Measurements from ENCODE around the gene DAAM2.

DAAM2 gene

GRCh38 chr6:39913391-39913916, 121.3 kb downstream of the DAAM2 start:
- Mint-ChIP-seq H3K9me3 (no peaks in the 10 kb centered on the region), H3K4me3 (no peak overlapping the region), H3K27ac (no peak overlapping the region), H3K36me3 (ENCODE audit: low read depth) (no peaks in the 10 kb centered on the region), H3K27me3 (ENCODE audit: low read depth) (no peaks in the 10 kb centered on the region), H3K4me1 (ENCODE audit: low read depth) (no peaks in the 10 kb centered on the region)
- DNase-seq (ENCODE audit: low spot score), result no peak

GRCh38 chr6:39914239-39914638, 122.1 kb downstream of the DAAM2 start:
- Mint-ChIP-seq H3K4me3 (no peak overlapping the region), H3K36me3 (ENCODE audit: low read depth) (no peaks in the 10 kb centered on the region), H3K27me3 (ENCODE audit: low read depth) (no peaks in the 10 kb centered on the region), H3K9me3 (no peaks in the 10 kb centered on the region), H3K27ac (no peak overlapping the region), H3K4me1 (ENCODE audit: low read depth) (no peaks in the 10 kb centered on the region)
- DNase-seq (ENCODE audit: low spot score), result no peak

- Mint-ChIP-seq H3K9me3 (no peaks in the 10 kb centered on the region), H3K4me1 (ENCODE audit: low read depth) (no peaks in the 10 kb centered on the region), H3K27ac (no peak overlapping the region), H3K27me3 (ENCODE audit: low read depth) (no peaks in the 10 kb centered on the region), H3K4me3 (no peak overlapping the region), H3K36me3 (ENCODE audit: low read depth) (no peaks in the 10 kb centered on the region)
- no peak for DNase-seq (ENCODE audit: low spot score)
Observed at GRCh38 chr6:39915866-39916265, 123.7 kb downstream of the DAAM2 start.

GRCh38 chr6:39917329-39917728, 125.2 kb downstream of the DAAM2 start:
- H3K36me3 Mint-ChIP-seq (ENCODE audit: low read depth), result no peaks in the 10 kb centered on the region
- H3K9me3 Mint-ChIP-seq, result no peaks in the 10 kb centered on the region

GRCh38 chr6:39917981-39918380, 125.8 kb downstream of the DAAM2 start:
- H3K9me3 Mint-ChIP-seq, result no peaks in the 10 kb centered on the region
- H3K27ac Mint-ChIP-seq, result no peak overlapping the region
- H3K4me3 Mint-ChIP-seq, result no peak overlapping the region
- H3K36me3 Mint-ChIP-seq (ENCODE audit: low read depth), result no peaks in the 10 kb centered on the region
- no peaks in the 10 kb centered on the region for H3K4me1 Mint-ChIP-seq (ENCODE audit: low read depth)
- no peak for DNase-seq (ENCODE audit: low spot score)
- no peaks in the 10 kb centered on the region for H3K27me3 Mint-ChIP-seq (ENCODE audit: low read depth)

More at GRCh38 chr6:39917329-39917728, 125.2 kb downstream of the DAAM2 start:
- Mint-ChIP-seq H3K4me3 (no peak overlapping the region), H3K27ac (no peak overlapping the region), H3K4me1 (ENCODE audit: low read depth) (no peaks in the 10 kb centered on the region), H3K27me3 (ENCODE audit: low read depth) (no peaks in the 10 kb centered on the region)
- DNase-seq (ENCODE audit: low spot score), result no peak

- DNase-seq (ENCODE audit: low spot score), result no peak
- H3K27ac Mint-ChIP-seq, result no peak overlapping the region
- no peaks in the 10 kb centered on the region for H3K27me3 Mint-ChIP-seq (ENCODE audit: low read depth)
- H3K9me3 Mint-ChIP-seq, result no peaks in the 10 kb centered on the region
- no peak overlapping the region for H3K4me3 Mint-ChIP-seq
- H3K36me3 Mint-ChIP-seq (ENCODE audit: low read depth), result no peaks in the 10 kb centered on the region
- no peaks in the 10 kb centered on the region for H3K4me1 Mint-ChIP-seq (ENCODE audit: low read depth)
Observed at GRCh38 chr6:39918831-39919230, 126.7 kb downstream of the DAAM2 start.

- Mint-ChIP-seq H3K36me3 (ENCODE audit: low read depth) (no peaks in the 10 kb centered on the region), H3K9me3 (no peaks in the 10 kb centered on the region), H3K27me3 (ENCODE audit: low read depth) (no peaks in the 10 kb centered on the region), H3K4me1 (ENCODE audit: low read depth) (no peaks in the 10 kb centered on the region), H3K4me3 (no peak overlapping the region), H3K27ac (no peak overlapping the region)
- DNase-seq (ENCODE audit: low spot score), result no peak
Observed at GRCh38 chr6:39920157-39920556, 128.0 kb downstream of the DAAM2 start.

- H3K36me3 Mint-ChIP-seq (ENCODE audit: low read depth), result no peaks in the 10 kb centered on the region
- DNase-seq (ENCODE audit: low spot score), result no peak
- peaks cover 4% of the 10 kb centered on the region for H3K9me3 Mint-ChIP-seq
- no peaks in the 10 kb centered on the region for H3K27me3 Mint-ChIP-seq (ENCODE audit: low read depth)
- H3K4me1 Mint-ChIP-seq (ENCODE audit: low read depth), result no peaks in the 10 kb centered on the region
- H3K27ac Mint-ChIP-seq, result no peak overlapping the region
- H3K4me3 Mint-ChIP-seq, result no peak overlapping the region
Observed at GRCh38 chr6:39922821-39923220, 130.6 kb downstream of the DAAM2 start.

GRCh38 chr6:39923394-39923793, 131.2 kb downstream of the DAAM2 start:
- H3K27me3 Mint-ChIP-seq (ENCODE audit: low read depth), result no peaks in the 10 kb centered on the region
- no peaks in the 10 kb centered on the region for H3K36me3 Mint-ChIP-seq (ENCODE audit: low read depth)
- H3K9me3 Mint-ChIP-seq, result peaks cover 4% of the 10 kb centered on the region
- DNase-seq (ENCODE audit: low spot score), result no peak
- no peaks in the 10 kb centered on the region for H3K4me1 Mint-ChIP-seq (ENCODE audit: low read depth)
- H3K27ac Mint-ChIP-seq, result no peak overlapping the region
- H3K4me3 Mint-ChIP-seq, result no peak overlapping the region

- Mint-ChIP-seq H3K36me3 (ENCODE audit: low read depth) (no peaks in the 10 kb centered on the region), H3K4me1 (ENCODE audit: low read depth) (no peaks in the 10 kb centered on the region), H3K9me3 (peaks cover 4% of the 10 kb centered on the region), H3K27ac (no peak overlapping the region), H3K27me3 (ENCODE audit: low read depth) (no peaks in the 10 kb centered on the region), H3K4me3 (no peak overlapping the region)
- no peak for DNase-seq (ENCODE audit: low spot score)
Observed at GRCh38 chr6:39923861-39924260, 131.7 kb downstream of the DAAM2 start.

GRCh38 chr6:39924283-39924682, 132.1 kb downstream of the DAAM2 start:
- Mint-ChIP-seq H3K36me3 (ENCODE audit: low read depth) (no peaks in the 10 kb centered on the region), H3K4me3 (no peak overlapping the region), H3K9me3 (peaks cover 4% of the 10 kb centered on the region), H3K4me1 (ENCODE audit: low read depth) (no peaks in the 10 kb centered on the region), H3K27ac (no peak overlapping the region), H3K27me3 (ENCODE audit: low read depth) (no peaks in the 10 kb centered on the region)
- DNase-seq (ENCODE audit: low spot score), result no peak

GRCh38 chr6:39925191-39925930, 133.2 kb downstream of the DAAM2 start:
- Mint-ChIP-seq H3K27ac (no peak overlapping the region), H3K9me3 (peaks cover 4% of the 10 kb centered on the region), H3K27me3 (ENCODE audit: low read depth) (no peaks in the 10 kb centered on the region), H3K4me1 (ENCODE audit: low read depth) (no peaks in the 10 kb centered on the region), H3K4me3 (no peak overlapping the region), H3K36me3 (ENCODE audit: low read depth) (no peaks in the 10 kb centered on the region)
- DNase-seq (ENCODE audit: low spot score), result no peak

- Mint-ChIP-seq H3K27ac (no peak overlapping the region), H3K4me3 (no peak overlapping the region), H3K27me3 (ENCODE audit: low read depth) (no peaks in the 10 kb centered on the region), H3K9me3 (peaks cover 4% of the 10 kb centered on the region), H3K36me3 (ENCODE audit: low read depth) (no peaks in the 10 kb centered on the region), H3K4me1 (ENCODE audit: low read depth) (no peaks in the 10 kb centered on the region)
- no peak for DNase-seq (ENCODE audit: low spot score)
Observed at GRCh38 chr6:39925931-39926290, 133.7 kb downstream of the DAAM2 start.

- H3K27ac Mint-ChIP-seq, result no peak overlapping the region
- H3K36me3 Mint-ChIP-seq (ENCODE audit: low read depth), result no peaks in the 10 kb centered on the region
- no peak for DNase-seq (ENCODE audit: low spot score)
- H3K9me3 Mint-ChIP-seq, result peaks cover 4% of the 10 kb centered on the region
- no peak overlapping the region for H3K4me3 Mint-ChIP-seq
- H3K27me3 Mint-ChIP-seq (ENCODE audit: low read depth), result peaks cover under 1% of the 10 kb centered on the region
- H3K4me1 Mint-ChIP-seq (ENCODE audit: low read depth), result no peaks in the 10 kb centered on the region
Observed at GRCh38 chr6:39926668-39927067, 134.5 kb downstream of the DAAM2 start.

GRCh38 chr6:39927159-39927558, 135.0 kb downstream of the DAAM2 start:
- Mint-ChIP-seq H3K4me1 (ENCODE audit: low read depth) (no peaks in the 10 kb centered on the region), H3K27me3 (ENCODE audit: low read depth) (peaks cover 6% of the 10 kb centered on the region), H3K27ac (no peak overlapping the region), H3K4me3 (no peak overlapping the region), H3K9me3 (peaks cover 4% of the 10 kb centered on the region), H3K36me3 (ENCODE audit: low read depth) (no peaks in the 10 kb centered on the region)
- no peak for DNase-seq (ENCODE audit: low spot score)
